C4-2B (cell line): ENCODE data around the gene THOC7.
A peak's percentile ranks its signal among the peaks of the same experiment; 100 is the strongest.

Experiments used
- H3K27ac ChIP-seq: fragments of 450-650 bp; 2 replicates; pipeline ENCODE4 v1.5.1; 2017
- CTCF ChIP-seq: fragments of 450-650 bp; conservative IDR thresholded peaks from 2 replicates; pipeline ENCODE4 v1.5.1; 2017; ENCODE audit warnings: mild to moderate bottlenecking
- ZFX ChIP-seq: fragments of 450-650 bp; IDR thresholded peaks from 2 replicates; pipeline ENCODE4 v1.6.1; 2017

Gene THOC7

GRCh38 chr3:63863150-63864007 lies at the start of gene THOC7, which contains the start of gene ATXN7:
Gene THOC7, minus strand, starts transcription at chr3:63863805. Its CDS starts 15 bp downstream, at chr3:63863790.
Gene ATXN7, plus strand, starts transcription at chr3:63863867. Its CDS starts 48,732 bp downstream, at chr3:63912599.
- no peak for TF ChIP-seq CTCF
- TF ChIP-seq ZFX: peak; percentile 84
- peak within 1 kb of the TSS; percentile 95 for H3K27ac ChIP-seq

- H3K27ac ChIP-seq: peak overlapping the region; percentile 77
- TF ChIP-seq CTCF (peak; percentile 9; the same call in 1 of the 2 replicates), ZFX (no peak)
Measured at GRCh38 chr3:63912768-63913588, 49.4 kb upstream of the THOC7 start.

- TF ChIP-seq ZFX (peak; percentile 61), CTCF (peak; percentile 24)
- H3K27ac ChIP-seq: peak within 1 kb of the TSS; percentile 77
Measured at GRCh38 chr3:63911873-63912767, 48.5 kb upstream of the THOC7 start, which contains the start of gene SCAANT1. Gene SCAANT1, minus strand, starts transcription at chr3:63912383.

- H3K27ac ChIP-seq: peak overlapping the region; percentile 77
- no peak for TF ChIP-seq CTCF
Measured at GRCh38 chr3:63911509-63911872, 47.9 kb upstream of the THOC7 start.

GRCh38 chr3:63910891-63911290 lies 47.3 kb upstream of the THOC7 start:
- no peak for TF ChIP-seq CTCF
- TF ChIP-seq ZFX: no peak
- no peak overlapping the region for H3K27ac ChIP-seq

GRCh38 chr3:63910001-63910400 lies 46.4 kb upstream of the THOC7 start:
- no peak overlapping the region for H3K27ac ChIP-seq
- no peak for TF ChIP-seq CTCF
- no peak for TF ChIP-seq ZFX
